ENCODE data around the gene RABL3.
"Not testable (repeated sequence)": the region's sequence is repeated elsewhere in the genome, so short reads cannot be mapped to it uniquely, and the experiment has no call there.

The RABL3 gene

DNA sequence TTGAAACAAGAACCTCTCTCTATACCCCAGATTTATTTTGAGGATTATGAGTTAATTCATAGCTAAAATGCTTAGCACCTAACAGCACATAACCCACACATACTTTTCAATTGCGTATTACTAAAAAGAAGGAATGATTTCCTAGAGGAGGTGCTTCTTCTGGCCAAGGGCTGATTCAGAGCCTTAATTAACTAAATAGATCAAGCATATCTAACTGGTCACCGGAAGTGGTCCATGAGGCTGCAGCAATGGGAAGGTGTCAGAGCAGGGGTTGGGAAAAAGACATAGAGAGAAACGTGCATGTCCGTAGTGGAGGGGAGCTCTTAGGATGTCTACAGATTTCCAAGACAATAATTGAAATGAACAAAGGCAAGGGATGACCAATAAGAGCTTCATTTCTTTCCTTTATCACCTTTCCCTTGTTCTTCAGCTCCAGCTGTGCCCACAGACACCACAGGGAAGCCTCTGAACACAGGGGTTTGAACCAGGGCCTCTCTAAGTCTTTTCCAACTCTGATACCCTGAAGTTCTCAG is 60.7 kb downstream of the RABL3 start:
- no peak for TF ChIP-seq CTCF (conservative IDR thresholded peaks at IDR 0.05; ENCODE audit: control insufficient read depth, insufficient read depth, low read depth, low read length)
- H3K4me3 ChIP-seq (ENCODE audit: control insufficient read depth, low read depth, low read length) = no peak overlapping the region
- DNase-seq (ENCODE audit: low read depth) = no peak

DNA sequence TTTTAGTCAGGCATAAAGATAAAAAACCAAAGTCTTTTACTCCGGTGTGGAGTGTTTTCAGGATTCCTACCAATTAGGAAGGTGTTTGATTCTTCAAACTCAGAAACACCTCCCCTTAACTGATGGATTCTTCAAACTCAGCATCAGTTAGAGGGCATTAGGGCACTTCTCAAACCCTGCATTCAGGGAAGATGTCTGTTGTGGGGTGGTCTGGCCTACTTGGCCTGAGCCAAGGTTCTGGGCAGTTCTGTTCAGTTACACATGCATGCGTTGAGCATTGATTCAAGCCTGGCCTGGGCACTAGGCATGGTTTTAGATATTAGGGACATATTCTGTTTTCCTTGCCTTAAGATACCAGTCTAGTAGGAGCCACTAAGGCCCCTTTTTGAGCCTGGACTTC is 61.3 kb downstream of the RABL3 start:
- DNase-seq (ENCODE audit: low read depth) = no peak
- no peak overlapping the region for H3K4me3 ChIP-seq (ENCODE audit: control insufficient read depth, low read depth, low read length)
- no peak for TF ChIP-seq CTCF (conservative IDR thresholded peaks at IDR 0.05; ENCODE audit: control insufficient read depth, insufficient read depth, low read depth, low read length)

DNA sequence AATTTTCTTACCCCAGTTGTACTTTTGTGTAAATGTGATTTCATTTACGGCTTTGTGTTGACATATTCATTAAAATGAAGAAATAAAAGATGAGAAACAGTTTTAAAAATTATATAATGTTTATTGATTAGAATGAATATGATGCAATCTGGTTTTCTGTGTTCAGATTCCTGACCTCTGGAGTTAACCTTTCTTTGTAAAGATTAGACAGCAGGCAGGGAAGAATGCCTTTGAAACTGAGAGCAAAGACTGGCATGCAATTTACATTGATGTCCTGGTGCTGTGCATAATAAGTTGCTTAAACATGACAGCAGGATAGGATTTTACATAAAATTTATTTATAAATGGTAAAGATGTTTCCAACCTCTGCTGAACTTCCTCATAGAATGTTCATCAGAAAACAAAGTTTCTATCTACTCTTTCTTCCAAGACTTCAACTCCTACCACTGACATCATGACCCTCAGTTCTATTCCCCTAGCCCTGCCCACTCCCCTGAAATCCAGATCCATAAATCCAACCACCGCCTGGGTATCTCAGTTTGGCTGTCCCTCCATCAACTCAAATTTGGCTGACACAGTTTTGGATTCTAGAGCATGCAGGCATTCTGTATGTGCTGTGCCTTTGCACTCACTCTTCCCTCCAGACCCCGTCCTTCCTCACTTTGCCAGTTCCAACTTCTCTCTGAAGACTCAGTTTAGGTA is 62.0 kb downstream of the RABL3 start:
- DNase-seq (ENCODE audit: low read depth) = no peak
- no peak overlapping the region for H3K4me3 ChIP-seq (ENCODE audit: control insufficient read depth, low read depth, low read length)
- TF ChIP-seq CTCF (conservative IDR thresholded peaks at IDR 0.05; ENCODE audit: control insufficient read depth, insufficient read depth, low read depth, low read length) = no peak

DNA sequence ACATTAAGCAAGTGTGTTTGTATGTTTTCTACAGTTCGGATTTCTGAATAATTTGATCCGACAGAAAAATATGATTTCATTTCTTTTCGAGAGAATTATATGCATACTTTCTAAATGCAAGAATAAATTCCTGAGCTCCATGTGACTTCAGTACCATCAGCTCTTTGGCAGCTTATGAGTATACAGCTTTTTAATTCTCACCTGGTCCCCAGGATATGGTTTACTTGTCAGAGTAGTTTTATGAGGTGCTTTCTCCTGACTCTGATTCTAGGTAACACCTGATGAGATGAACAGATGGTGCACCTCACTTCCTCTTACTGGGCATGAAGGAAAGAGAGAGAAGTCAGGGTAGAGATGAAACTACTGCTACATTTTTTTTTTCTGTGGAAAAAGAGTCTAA is 63.3 kb downstream of the RABL3 start:
- no peak for DNase-seq (ENCODE audit: low read depth)
- no peak overlapping the region for H3K4me3 ChIP-seq (ENCODE audit: control insufficient read depth, low read depth, low read length)
- TF ChIP-seq CTCF (conservative IDR thresholded peaks at IDR 0.05; ENCODE audit: control insufficient read depth, insufficient read depth, low read depth, low read length) = no peak

- TF ChIP-seq CTCF (conservative IDR thresholded peaks at IDR 0.05; ENCODE audit: control insufficient read depth, insufficient read depth, low read depth, low read length) = no peak
- no peak overlapping the region for H3K4me3 ChIP-seq (ENCODE audit: control insufficient read depth, low read depth, low read length)
- peak; percentile 80 for DNase-seq (ENCODE audit: low read depth)
Measured at GRCh38 chr3:120678331-120678947, 63.9 kb downstream of the RABL3 start.

- DNase-seq (ENCODE audit: low read depth); H3K4me3 ChIP-seq (ENCODE audit: control insufficient read depth, low read depth, low read length): not testable (repeated sequence)
Measured at GRCh38 chr3:120677193-120677592, 65.1 kb downstream of the RABL3 start.

DNA sequence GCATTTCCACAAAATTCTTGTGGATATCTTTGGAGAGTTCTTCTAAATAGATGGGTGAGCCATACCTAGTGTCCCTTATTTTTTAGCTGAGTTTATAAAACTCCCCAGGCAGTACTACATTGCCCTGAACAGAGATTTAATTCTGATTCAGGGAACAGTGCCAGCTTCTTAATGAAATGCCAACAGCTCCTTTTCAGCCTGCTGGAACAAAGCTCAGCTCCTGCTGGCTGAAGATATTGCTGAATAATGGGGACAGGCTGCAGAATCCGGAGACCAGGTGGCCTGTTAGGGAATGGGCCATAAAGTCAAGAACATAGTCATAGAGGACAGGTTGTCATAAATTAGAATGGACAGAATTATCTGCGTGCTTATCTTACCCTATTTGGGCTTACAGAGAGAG is 69.2 kb downstream of the RABL3 start:
- TF ChIP-seq CTCF (conservative IDR thresholded peaks at IDR 0.05; ENCODE audit: control insufficient read depth, insufficient read depth, low read depth, low read length) = no peak
- no peak for DNase-seq (ENCODE audit: low read depth)

More for the DNA sequence above, 69.2 kb downstream of the RABL3 start:
- H3K4me3 ChIP-seq (ENCODE audit: control insufficient read depth, low read depth, low read length) = no peak overlapping the region

All from fibroblast of mammary gland (primary cell).